B cell (primary cell): ENCODE results near the gene FGF10.

Source experiments
- EZH2 ChIP-seq: IDR thresholded peaks from 2 replicates; pipeline ENCODE4 v1.6.1; 2012; ENCODE audit warnings: borderline replicate concordance, low read depth, mild to moderate bottlenecking, moderate library complexity, low read length; ENCODE audit not compliant: insufficient read depth, poor library complexity, severe bottlenecking
- TF ChIP-seq, protein P1 (sequence below): fragments of 200-600 bp; IDR thresholded peaks from one replicate; pipeline ENCODE4 v1.8.0; 2022; ENCODE audit warnings: antibody characterized with exemption, mild to moderate bottlenecking

DNA sequence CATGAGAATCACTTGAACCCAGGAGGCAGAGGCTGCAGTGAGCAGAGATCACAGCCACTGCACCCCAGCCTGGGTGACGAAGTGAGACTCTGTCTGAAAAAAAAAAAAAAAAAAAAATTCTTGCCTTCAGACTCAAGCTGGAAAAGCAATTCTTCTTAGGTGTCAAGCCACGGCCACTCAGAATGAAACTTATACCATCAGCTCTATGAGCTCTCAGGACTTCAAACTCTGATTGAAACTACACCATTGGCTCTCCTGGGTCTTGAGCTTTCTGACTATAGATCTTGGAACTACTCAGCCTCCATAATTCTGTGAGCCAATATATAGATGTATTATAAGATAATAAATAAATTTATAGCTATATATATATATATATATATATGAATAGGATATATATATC lies 12.9 kb upstream of the FGF10 start:
- TF ChIP-seq, protein P1, sequence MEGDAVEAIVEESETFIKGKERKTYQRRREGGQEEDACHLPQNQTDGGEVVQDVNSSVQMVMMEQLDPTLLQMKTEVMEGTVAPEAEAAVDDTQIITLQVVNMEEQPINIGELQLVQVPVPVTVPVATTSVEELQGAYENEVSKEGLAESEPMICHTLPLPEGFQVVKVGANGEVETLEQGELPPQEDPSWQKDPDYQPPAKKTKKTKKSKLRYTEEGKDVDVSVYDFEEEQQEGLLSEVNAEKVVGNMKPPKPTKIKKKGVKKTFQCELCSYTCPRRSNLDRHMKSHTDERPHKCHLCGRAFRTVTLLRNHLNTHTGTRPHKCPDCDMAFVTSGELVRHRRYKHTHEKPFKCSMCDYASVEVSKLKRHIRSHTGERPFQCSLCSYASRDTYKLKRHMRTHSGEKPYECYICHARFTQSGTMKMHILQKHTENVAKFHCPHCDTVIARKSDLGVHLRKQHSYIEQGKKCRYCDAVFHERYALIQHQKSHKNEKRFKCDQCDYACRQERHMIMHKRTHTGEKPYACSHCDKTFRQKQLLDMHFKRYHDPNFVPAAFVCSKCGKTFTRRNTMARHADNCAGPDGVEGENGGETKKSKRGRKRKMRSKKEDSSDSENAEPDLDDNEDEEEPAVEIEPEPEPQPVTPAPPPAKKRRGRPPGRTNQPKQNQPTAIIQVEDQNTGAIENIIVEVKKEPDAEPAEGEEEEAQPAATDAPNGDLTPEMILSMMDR = no peak
- no peak for TF ChIP-seq EZH2
